ENCODE results near the gene CHCHD3.

- TF ChIP-seq CTCF (IDR thresholded peaks at IDR 0.05) (no peak), POLR2A (IDR thresholded peaks at IDR 0.05) (no peak)
These were observed 20.5 kb downstream of the CHCHD3 start for GRCh38 chr7:133061357-133061756.
